Keratinocyte (primary cell): ENCODE results near the gene MGME1. TPM values are rescaled to one million over a fixed set of nuclear protein-coding genes. Genes with fewer than 3 reads are reported as not detected.
A peak's percentile ranks its signal among the peaks of the same experiment; 100 is the strongest.

ENCODE experiments used
- DNase-seq: peaks from one replicate; pipeline ENCODE4 v3.0.0-alpha.2; 2011; ENCODE audit warnings: low read depth, missing footprints, low spot score
- FAIRE-seq: peaks from 2 replicates; lab custom pipeline; 2011; peaks lifted over from hg19 to GRCh38; lab: Jason Lieb, UNC
- H2AFZ ChIP-seq: 2 replicates; pipeline ENCODE4 v1.6.0; 2012; ENCODE audit warnings: low read length, control low read depth, inconsistent platforms; ENCODE audit not compliant: control insufficient read depth
- H3K27ac ChIP-seq: 2 replicates; pipeline ENCODE4 v1.5.1; 2011; ENCODE audit warnings: low read length; ENCODE audit not compliant: control insufficient read depth, insufficient read depth
- H3K27me3 ChIP-seq: 3 replicates; pipeline ENCODE4 v1.6.0; 2011; ENCODE audit warnings: low read length; ENCODE audit not compliant: control insufficient read depth, insufficient read depth; ENCODE audit errors: extremely low read depth
- H3K36me3 ChIP-seq, 2 experiments: 2 replicates in 1 of 2; 3 replicates in 1 of 2; pipeline ENCODE4 v1.5.1; 2011; ENCODE audit warnings: low read length in 2 of 2, mild to moderate bottlenecking in 1 of 2; ENCODE audit not compliant: control insufficient read depth in 2 of 2, insufficient read depth in 2 of 2; ENCODE audit errors: extremely low read depth in 1 of 2
- H3K4me1 ChIP-seq: 3 replicates; pipeline ENCODE4 v1.5.1; 2011; ENCODE audit warnings: low read length; ENCODE audit not compliant: control insufficient read depth, insufficient read depth; ENCODE audit errors: extremely low read depth
- H3K4me2 ChIP-seq: 3 replicates; pipeline ENCODE4 v1.6.0; 2011; ENCODE audit warnings: low read depth, low read length; ENCODE audit not compliant: control insufficient read depth, insufficient read depth; ENCODE audit errors: extremely low read depth
- H3K4me3 ChIP-seq, 3 experiments: fragments of 200-600 bp in 1 of 3; sonication (generic) in 1 of 3; 2 replicates in 2 of 3; 3 replicates in 1 of 3; pipeline ENCODE4 v1.5.1; 2011 to 2016; ENCODE audit warnings: low read length in 3 of 3, mild to moderate bottlenecking in 3 of 3, control low read depth in 2 of 3, inconsistent platforms in 1 of 3, low read depth in 1 of 3, mixed read lengths in 1 of 3, mixed run types in 1 of 3, moderate library complexity in 1 of 3; ENCODE audit not compliant: control insufficient read depth in 2 of 3, insufficient read depth in 2 of 3; ENCODE audit errors: extremely low read depth in 1 of 3
- H3K79me2 ChIP-seq: 2 replicates; pipeline ENCODE4 v1.6.0; 2012; ENCODE audit warnings: low read length; ENCODE audit not compliant: control insufficient read depth, insufficient read depth
- H3K9ac ChIP-seq: 3 replicates; pipeline ENCODE4 v1.6.0; 2011; ENCODE audit warnings: low read length; ENCODE audit not compliant: control insufficient read depth, insufficient read depth; ENCODE audit errors: extremely low read depth
- H3K9me1 ChIP-seq: 3 replicates; pipeline ENCODE4 v1.6.0; 2011; ENCODE audit warnings: low read length; ENCODE audit not compliant: control insufficient read depth, insufficient read depth; ENCODE audit errors: extremely low read depth
- H3K9me3 ChIP-seq: 2 replicates; pipeline ENCODE4 v1.5.1; 2012; ENCODE audit warnings: low read depth, low read length; ENCODE audit not compliant: control insufficient read depth
- H4K20me1 ChIP-seq: 3 replicates; pipeline ENCODE4 v1.6.0; 2011; ENCODE audit warnings: low read length; ENCODE audit not compliant: control insufficient read depth, insufficient read depth; ENCODE audit errors: extremely low read depth
- EZH2 ChIP-seq: IDR thresholded peaks from one replicate; pipeline ENCODE4 v1.6.1; 2012; ENCODE audit warnings: inconsistent platforms, mild to moderate bottlenecking, low read length, moderate library complexity
- dilution Hi-C: fragments of 300-500 bp; cut with MboI; formaldehyde crosslinking; loops from one replicate; pipeline ENCODE4 v1.7.0; 2020; ENCODE audit warnings: low sequenced_read_pairs; ENCODE audit not compliant: extremely low pct_ligation_motif_present
- polyA plus RNA-seq, 5 experiments: library from polyadenylated mRNA; depleted of rRNA in 3 of 5; stranded (reverse) in 3 of 5; stranded (forward) in 1 of 5; unstranded in 1 of 5; fragments of >200 nt; gene quantifications; 1 replicate in 1 of 5; 2 replicates in 3 of 5; 3 replicates in 1 of 5; pipeline versions ENCODE4 v1.2.1 to v1.2.3, GENCODE V29; 2011 to 2012; ENCODE audit warnings: missing spikeins in 2 of 5, low read depth in 1 of 5, low replicate concordance in 1 of 5
- TF ChIP-seq, protein P1 (sequence below), 3 experiments: IDR thresholded peaks in 1 of 3; conservative IDR thresholded peaks in 1 of 3; optimal IDR thresholded peaks in 1 of 3; 2 replicates in 2 of 3; 3 replicates in 1 of 3; pipeline versions ENCODE3 to v1.5.1; 2011; ENCODE audit warnings: low read length in 3 of 3, mild to moderate bottlenecking in 3 of 3, moderate library complexity in 2 of 3, control low read depth in 1 of 3, inconsistent platforms in 1 of 3; ENCODE audit not compliant: insufficient read depth in 2 of 3; ENCODE audit errors: extremely low read depth in 1 of 3

Gene MGME1
- polyA plus RNA-seq, 1 donor (not counting 4 experiments of a cell fraction or from before 2014, with no cell fraction given), result 31.6 TPM

DNA sequence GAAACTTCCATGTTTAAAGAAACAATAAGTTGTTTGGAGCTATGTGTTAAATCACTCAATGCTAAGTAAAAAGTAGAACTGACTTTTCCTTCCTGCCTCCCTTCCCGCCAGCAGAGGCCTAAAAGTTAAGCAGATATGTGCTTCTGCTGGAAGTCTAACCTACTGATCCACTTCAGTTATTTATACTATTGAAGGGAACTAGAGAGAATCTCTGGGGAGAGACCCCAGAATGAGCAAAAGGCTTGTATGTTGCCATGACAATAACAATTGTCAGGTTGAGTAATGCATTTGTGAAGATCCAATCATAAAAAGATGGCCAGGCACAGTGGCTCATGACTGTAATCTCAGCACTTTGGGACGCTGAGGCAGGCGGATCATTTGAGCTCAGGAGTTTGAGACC, 24.7 kb downstream of the MGME1 start:
- Histone ChIP-seq H4K20me1 (no peaks in the 10 kb centered on the region), H2AFZ (no peak overlapping the region), H3K27me3 (no peaks in the 10 kb centered on the region), H3K79me2 (no peaks in the 10 kb centered on the region), H3K9ac (no peak overlapping the region), H3K4me3 (no peak overlapping the region), H3K27ac (no peak overlapping the region), H3K4me2 (no peak overlapping the region), H3K4me1 (peaks cover 7% of the 10 kb centered on the region), H3K9me3 (no peaks in the 10 kb centered on the region), H3K36me3 (peaks cover 6 to 8% of the 10 kb centered on the region in 2 experiments), H3K9me1 (no peaks in the 10 kb centered on the region)
- DNase-seq (no peak), FAIRE-seq (no peak)
- dilution Hi-C loops, result no loop called here
- no peak for TF ChIP-seq EZH2
- TF ChIP-seq, protein P1, sequence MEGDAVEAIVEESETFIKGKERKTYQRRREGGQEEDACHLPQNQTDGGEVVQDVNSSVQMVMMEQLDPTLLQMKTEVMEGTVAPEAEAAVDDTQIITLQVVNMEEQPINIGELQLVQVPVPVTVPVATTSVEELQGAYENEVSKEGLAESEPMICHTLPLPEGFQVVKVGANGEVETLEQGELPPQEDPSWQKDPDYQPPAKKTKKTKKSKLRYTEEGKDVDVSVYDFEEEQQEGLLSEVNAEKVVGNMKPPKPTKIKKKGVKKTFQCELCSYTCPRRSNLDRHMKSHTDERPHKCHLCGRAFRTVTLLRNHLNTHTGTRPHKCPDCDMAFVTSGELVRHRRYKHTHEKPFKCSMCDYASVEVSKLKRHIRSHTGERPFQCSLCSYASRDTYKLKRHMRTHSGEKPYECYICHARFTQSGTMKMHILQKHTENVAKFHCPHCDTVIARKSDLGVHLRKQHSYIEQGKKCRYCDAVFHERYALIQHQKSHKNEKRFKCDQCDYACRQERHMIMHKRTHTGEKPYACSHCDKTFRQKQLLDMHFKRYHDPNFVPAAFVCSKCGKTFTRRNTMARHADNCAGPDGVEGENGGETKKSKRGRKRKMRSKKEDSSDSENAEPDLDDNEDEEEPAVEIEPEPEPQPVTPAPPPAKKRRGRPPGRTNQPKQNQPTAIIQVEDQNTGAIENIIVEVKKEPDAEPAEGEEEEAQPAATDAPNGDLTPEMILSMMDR (optimal IDR thresholded peaks at IDR 0.05 in 1 of 3, IDR thresholded peaks at IDR 0.05 in 1 of 3, conservative IDR thresholded peaks at IDR 0.05 in 1 of 3; ENCODE audit: extremely low read depth in 1 of 3, insufficient read depth in 2 of 3, low read length in 3 of 3), result no peak

DNA sequence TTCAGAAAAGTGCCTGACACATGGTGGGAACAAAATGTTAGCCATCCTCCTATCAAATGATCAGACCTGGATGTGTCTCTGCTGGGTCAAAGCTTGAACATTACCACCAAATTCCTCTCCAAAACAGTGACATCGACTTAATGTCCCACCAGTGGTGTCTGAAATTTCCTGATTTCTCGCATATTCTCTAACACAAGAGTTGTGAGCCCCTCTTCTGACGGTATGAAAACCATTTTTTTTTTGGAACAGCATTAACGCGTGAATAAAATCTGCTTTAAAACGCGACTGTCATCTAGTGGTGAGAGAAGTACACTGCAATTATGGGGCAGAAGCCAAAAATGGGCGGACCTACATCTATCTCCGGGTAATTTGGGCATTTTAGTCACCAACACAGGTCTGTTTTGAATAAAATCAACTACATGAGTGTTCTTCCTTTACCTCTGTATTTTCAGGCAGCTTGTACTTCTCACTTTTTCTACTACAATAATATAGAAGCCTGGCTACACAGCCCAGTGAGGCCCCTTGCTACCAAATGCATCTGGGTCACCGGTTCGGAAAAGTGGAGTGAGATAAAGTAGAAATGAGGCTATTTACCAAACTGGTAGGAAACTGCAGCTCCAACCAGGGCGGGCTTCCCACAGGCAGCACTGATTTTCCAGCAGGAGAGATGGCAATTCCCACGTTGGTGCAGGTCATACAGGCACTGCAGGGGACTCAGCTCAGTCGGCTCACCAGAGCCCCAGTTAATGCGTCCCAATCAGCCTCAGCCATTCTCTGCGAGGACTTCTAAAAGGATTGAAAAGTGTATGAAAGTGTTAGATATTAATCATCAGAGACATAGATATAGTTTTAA, 27.4 kb downstream of the MGME1 start:
- dilution Hi-C loops, result no loop called here
- peak; percentile 69 for FAIRE-seq
- Histone ChIP-seq H3K9me3 (no peaks in the 10 kb centered on the region), H3K4me2 (peak overlapping the region; percentile 38), H3K27me3 (no peaks in the 10 kb centered on the region), H3K9me1 (no peaks in the 10 kb centered on the region), H3K9ac (no peak overlapping the region), H2AFZ (peak overlapping the region; percentile 62), H3K4me3 (no peak overlapping the region), H3K4me1 (peaks cover 10% of the 10 kb centered on the region), H3K79me2 (no peaks in the 10 kb centered on the region), H3K36me3 (no peaks in the 10 kb centered on the region), H4K20me1 (no peaks in the 10 kb centered on the region), H3K27ac (no peak overlapping the region)
- DNase-seq, result peak; percentile 38
- TF ChIP-seq EZH2, result no peak
- TF ChIP-seq, protein P1 (optimal IDR thresholded peaks at IDR 0.05 in 1 of 3, IDR thresholded peaks at IDR 0.05 in 1 of 3, conservative IDR thresholded peaks at IDR 0.05 in 1 of 3; ENCODE audit: extremely low read depth in 1 of 3, insufficient read depth in 2 of 3, low read length in 3 of 3), result peak; percentile 81 to 96 (median 86)
